ENCODE measurements around the gene KCNJ10.
"Not testable (repeated sequence)": the region's sequence is repeated elsewhere in the genome, so short reads cannot be mapped to it uniquely, and the experiment has no call there.

KCNJ10 gene

DNA sequence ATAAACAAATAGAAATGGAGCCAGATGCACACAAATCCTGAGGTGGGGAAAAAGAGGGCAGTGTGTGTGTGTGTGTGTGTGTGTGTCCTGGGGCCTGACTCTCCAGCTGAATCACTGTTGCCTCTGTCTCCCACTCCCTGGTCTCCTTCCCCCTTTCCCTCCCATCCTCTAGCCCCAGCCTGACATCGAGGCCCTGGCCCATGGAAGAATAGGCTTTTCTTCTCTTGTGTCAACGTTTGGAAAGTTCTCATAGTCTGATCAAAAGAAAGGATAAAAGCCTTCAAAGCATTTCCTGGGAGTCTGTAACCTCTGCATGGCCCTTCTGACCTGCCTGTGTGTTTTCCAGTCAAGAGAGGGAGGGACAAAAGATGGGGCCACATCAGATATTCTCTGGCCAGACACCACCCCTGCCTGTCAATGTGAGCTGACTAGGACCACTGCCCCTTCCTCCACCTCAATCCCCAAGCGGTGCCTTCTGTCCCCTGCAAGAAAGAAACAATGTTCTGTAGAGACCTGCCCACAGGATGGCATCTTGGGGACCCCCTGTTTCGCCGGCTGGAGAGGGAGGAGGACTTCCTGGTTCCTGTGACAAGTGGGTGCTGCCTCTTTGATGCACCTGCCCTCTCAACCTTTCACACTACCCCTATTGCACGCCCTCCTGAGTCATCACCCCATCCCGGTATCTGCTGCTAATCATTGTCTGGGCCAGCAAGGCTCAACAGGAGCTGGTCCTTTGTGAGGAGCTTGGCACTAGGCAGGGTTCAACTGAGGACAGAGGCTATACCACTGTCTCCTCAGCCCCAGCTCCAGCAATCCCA, 16.2 kb downstream of the KCNJ10 start:
- no peak overlapping the region for H3K4me3 ChIP-seq (replicated peaks; ENCODE audit: insufficient read depth, low read length)
- no peak for DNase-seq (ENCODE audit: low read depth in 1 of 2, low spot score in 1 of 2)
- H3K27me3 ChIP-seq (ENCODE audit: insufficient read depth, poor library complexity, severe bottlenecking) = peaks cover 15% of the 10 kb centered on the region
- TF ChIP-seq SPI1 (IDR thresholded peaks at IDR 0.05; ENCODE audit: borderline replicate concordance, low read depth) = no peak
- TF ChIP-seq, protein P1, sequence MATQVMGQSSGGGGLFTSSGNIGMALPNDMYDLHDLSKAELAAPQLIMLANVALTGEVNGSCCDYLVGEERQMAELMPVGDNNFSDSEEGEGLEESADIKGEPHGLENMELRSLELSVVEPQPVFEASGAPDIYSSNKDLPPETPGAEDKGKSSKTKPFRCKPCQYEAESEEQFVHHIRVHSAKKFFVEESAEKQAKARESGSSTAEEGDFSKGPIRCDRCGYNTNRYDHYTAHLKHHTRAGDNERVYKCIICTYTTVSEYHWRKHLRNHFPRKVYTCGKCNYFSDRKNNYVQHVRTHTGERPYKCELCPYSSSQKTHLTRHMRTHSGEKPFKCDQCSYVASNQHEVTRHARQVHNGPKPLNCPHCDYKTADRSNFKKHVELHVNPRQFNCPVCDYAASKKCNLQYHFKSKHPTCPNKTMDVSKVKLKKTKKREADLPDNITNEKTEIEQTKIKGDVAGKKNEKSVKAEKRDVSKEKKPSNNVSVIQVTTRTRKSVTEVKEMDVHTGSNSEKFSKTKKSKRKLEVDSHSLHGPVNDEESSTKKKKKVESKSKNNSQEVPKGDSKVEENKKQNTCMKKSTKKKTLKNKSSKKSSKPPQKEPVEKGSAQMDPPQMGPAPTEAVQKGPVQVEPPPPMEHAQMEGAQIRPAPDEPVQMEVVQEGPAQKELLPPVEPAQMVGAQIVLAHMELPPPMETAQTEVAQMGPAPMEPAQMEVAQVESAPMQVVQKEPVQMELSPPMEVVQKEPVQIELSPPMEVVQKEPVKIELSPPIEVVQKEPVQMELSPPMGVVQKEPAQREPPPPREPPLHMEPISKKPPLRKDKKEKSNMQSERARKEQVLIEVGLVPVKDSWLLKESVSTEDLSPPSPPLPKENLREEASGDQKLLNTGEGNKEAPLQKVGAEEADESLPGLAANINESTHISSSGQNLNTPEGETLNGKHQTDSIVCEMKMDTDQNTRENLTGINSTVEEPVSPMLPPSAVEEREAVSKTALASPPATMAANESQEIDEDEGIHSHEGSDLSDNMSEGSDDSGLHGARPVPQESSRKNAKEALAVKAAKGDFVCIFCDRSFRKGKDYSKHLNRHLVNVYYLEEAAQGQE (IDR thresholded peaks at IDR 0.05; ENCODE audit: insufficient replicate concordance, low read depth) = no peak
- no peak for TF ChIP-seq GABPA (IDR thresholded peaks at IDR 0.05; ENCODE audit: low read depth)
- TF ChIP-seq, protein P2, sequence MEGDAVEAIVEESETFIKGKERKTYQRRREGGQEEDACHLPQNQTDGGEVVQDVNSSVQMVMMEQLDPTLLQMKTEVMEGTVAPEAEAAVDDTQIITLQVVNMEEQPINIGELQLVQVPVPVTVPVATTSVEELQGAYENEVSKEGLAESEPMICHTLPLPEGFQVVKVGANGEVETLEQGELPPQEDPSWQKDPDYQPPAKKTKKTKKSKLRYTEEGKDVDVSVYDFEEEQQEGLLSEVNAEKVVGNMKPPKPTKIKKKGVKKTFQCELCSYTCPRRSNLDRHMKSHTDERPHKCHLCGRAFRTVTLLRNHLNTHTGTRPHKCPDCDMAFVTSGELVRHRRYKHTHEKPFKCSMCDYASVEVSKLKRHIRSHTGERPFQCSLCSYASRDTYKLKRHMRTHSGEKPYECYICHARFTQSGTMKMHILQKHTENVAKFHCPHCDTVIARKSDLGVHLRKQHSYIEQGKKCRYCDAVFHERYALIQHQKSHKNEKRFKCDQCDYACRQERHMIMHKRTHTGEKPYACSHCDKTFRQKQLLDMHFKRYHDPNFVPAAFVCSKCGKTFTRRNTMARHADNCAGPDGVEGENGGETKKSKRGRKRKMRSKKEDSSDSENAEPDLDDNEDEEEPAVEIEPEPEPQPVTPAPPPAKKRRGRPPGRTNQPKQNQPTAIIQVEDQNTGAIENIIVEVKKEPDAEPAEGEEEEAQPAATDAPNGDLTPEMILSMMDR (IDR thresholded peaks at IDR 0.05; ENCODE audit: insufficient read depth, low read length) = no peak
- TF ChIP-seq POLR2AphosphoS5 (IDR thresholded peaks at IDR 0.05; ENCODE audit: low read depth) = no peak
- no peak overlapping the region for H3K27ac ChIP-seq (replicated peaks)

DNA sequence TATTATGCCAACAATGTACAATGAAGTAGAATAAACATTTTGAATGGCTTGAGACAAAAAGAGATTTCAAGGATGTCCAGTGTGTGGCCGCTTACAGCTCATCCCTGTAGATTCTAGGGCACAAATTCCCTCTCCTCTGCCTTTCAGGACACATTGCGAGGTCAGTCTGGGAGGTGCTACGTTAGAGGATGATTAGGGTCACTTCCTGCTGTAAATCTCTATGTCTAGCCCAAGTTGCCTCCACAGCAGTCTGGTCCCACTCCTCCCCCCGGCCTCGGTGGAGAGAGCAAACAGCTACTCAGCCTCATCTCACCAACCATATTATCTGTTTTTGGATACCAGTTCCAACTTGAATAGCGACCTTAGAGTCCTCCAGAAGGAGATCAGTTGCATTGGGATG, 17.0 kb downstream of the KCNJ10 start:
- H3K27me3 ChIP-seq (ENCODE audit: insufficient read depth, poor library complexity, severe bottlenecking) = peaks cover 15% of the 10 kb centered on the region
- no peak for DNase-seq (ENCODE audit: low read depth in 1 of 2, low spot score in 1 of 2)
- no peak overlapping the region for H3K4me3 ChIP-seq (replicated peaks; ENCODE audit: insufficient read depth, low read length)
- no peak overlapping the region for H3K27ac ChIP-seq (replicated peaks)
- TF ChIP-seq SPI1 (IDR thresholded peaks at IDR 0.05; ENCODE audit: borderline replicate concordance, low read depth) (no peak), POLR2AphosphoS5 (IDR thresholded peaks at IDR 0.05; ENCODE audit: low read depth) (no peak), GABPA (IDR thresholded peaks at IDR 0.05; ENCODE audit: low read depth) (no peak)
- TF ChIP-seq, protein P2 (IDR thresholded peaks at IDR 0.05; ENCODE audit: insufficient read depth, low read length) = no peak
- TF ChIP-seq, protein P1 (IDR thresholded peaks at IDR 0.05; ENCODE audit: insufficient replicate concordance, low read depth) = no peak

DNA sequence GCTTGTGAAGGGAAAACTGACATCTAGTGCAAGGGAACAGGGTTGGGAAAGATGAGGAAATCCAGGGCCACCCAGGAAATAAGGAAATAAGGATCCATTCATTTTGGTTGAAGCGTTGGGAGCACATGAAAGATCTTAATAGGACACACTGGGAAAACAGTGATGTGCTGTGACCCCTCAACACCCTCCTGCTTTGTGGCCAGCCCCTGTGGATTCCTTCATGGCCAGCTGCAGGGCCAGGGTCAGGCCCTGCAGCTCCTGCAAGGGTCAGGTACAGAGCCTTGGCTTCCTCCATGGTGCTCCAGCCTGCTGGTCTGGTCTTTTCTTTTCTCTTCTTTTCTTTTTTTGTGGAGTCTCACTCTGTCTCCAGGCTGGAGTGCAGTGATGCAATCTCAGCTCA, 19.3 kb downstream of the KCNJ10 start:
- no peak overlapping the region for H3K4me3 ChIP-seq (replicated peaks; ENCODE audit: insufficient read depth, low read length)
- H3K27me3 ChIP-seq (ENCODE audit: insufficient read depth, poor library complexity, severe bottlenecking) = peaks cover 16% of the 10 kb centered on the region
- no peak overlapping the region for H3K27ac ChIP-seq (replicated peaks)
- TF ChIP-seq, protein P1 (IDR thresholded peaks at IDR 0.05; ENCODE audit: insufficient replicate concordance, low read depth) = no peak
- TF ChIP-seq SPI1 (IDR thresholded peaks at IDR 0.05; ENCODE audit: borderline replicate concordance, low read depth) (no peak), POLR2AphosphoS5 (IDR thresholded peaks at IDR 0.05; ENCODE audit: low read depth) (no peak), GABPA (IDR thresholded peaks at IDR 0.05; ENCODE audit: low read depth) (no peak)
- TF ChIP-seq, protein P2 (IDR thresholded peaks at IDR 0.05; ENCODE audit: insufficient read depth, low read length) = no peak
- no peak for DNase-seq (ENCODE audit: low read depth in 1 of 2, low spot score in 1 of 2)

DNA sequence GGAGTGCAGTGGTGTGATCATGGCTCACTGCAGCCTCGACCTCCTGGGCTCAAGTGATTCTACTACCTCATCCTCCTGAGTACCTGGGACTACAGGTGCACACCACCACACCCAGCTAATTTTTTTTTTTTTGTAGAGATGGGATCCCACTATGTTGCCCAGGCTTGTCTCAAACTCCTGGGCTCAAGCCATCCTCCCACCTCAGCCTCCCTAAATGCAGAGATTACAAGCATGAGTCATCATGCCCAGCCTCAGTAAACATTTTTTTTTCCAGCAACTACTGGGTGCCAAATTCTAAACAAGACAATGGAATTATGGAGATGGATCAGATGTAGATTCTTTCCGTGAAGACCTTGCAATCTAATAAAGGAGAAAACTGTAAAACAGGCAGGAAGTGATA, 19.8 kb downstream of the KCNJ10 start:
- not testable (repeated sequence) for DNase-seq (ENCODE audit: low read depth in 1 of 2, low spot score in 1 of 2); H3K27ac ChIP-seq (replicated peaks); H3K4me3 ChIP-seq (replicated peaks; ENCODE audit: insufficient read depth, low read length)
- peaks cover 17% of the 10 kb centered on the region for H3K27me3 ChIP-seq (ENCODE audit: insufficient read depth, poor library complexity, severe bottlenecking)
